Activated T-cell treated with anti-CD3 and anti-CD28 coated beads for 1 hour (primary cell): ENCODE results near the gene OR2W3.

Experiments
- DNase-seq: peaks from one replicate; pipeline ENCODE4 v3.0.0-alpha.2; 2020; ENCODE audit warnings: low read depth

OR2W3 gene

GRCh38 chr1:247919952-247920351, 24.6 kb downstream of the OR2W3 start, which contains the start of gene OR2T8:
OR2T8 (plus strand) TSS chr1:247920252; CDS start chr1:247921018, 766 bp downstream.
- no peak for DNase-seq

GRCh38 chr1:247923941-247924340, 28.6 kb downstream of the OR2W3 start:
- DNase-seq = no peak

GRCh38 chr1:247924868-247925267, 29.5 kb downstream of the OR2W3 start, which contains the start of gene OR2AJ1:
OR2AJ1 (plus strand) TSS chr1:247924889; CDS start chr1:247933769, 8,880 bp downstream.
- DNase-seq = no peak

GRCh38 chr1:247933989-247934388, 38.6 kb downstream of the OR2W3 start:
- DNase-seq = no peak

- DNase-seq = no peak
Measured at GRCh38 chr1:247935781-247936180, 40.4 kb downstream of the OR2W3 start.

GRCh38 chr1:247936415-247936814, 41.0 kb downstream of the OR2W3 start:
- DNase-seq = no peak

- DNase-seq = peak; percentile 73
Measured at GRCh38 chr1:247936965-247937734, 41.8 kb downstream of the OR2W3 start.

- DNase-seq = no peak
Measured at GRCh38 chr1:247942624-247943023, 47.2 kb downstream of the OR2W3 start.
